A549 treated with RU486 at 1 μM for 4 hours (cell line): ENCODE data around the gene CHRDL1. TPM values are rescaled to one million over a fixed set of nuclear protein-coding genes. Genes with fewer than 3 reads are reported as not detected.

ENCODE experiments used
- total RNA-seq: library from RNA; stranded (reverse); fragments of 200-300 nt; extraction: Qiagen RNA extraction; gene quantifications from 5 replicates; pipeline ENCODE4 v1.2.3, GENCODE V29; 2022; ENCODE audit warnings: low read depth

Gene CHRDL1
- total RNA-seq, result 0.02 TPM in 1 of 5 replicates, not detected in the others

GRCh38 chrX:110795645-110796406 lies at the start of gene CHRDL1:
CHRDL1 (minus strand) TSS chrX:110795817; CDS start chrX:110792181, 3,636 bp downstream.

